HG02759 (cell line): ENCODE data around the gene ELSPBP1.
"Not testable (repeated sequence)": the region's sequence is repeated elsewhere in the genome, so short reads cannot be mapped to it uniquely, and the experiment has no call there.

Source experiments
- ATAC-seq: cut with Tn5 transposase; IDR thresholded peaks from one replicate; pipeline ENCODE4 v1.9.1; 2021; ENCODE audit warnings: mild to moderate bottlenecking, moderate library complexity; ENCODE audit not compliant: unreplicated experiment

Gene ELSPBP1

DNA sequence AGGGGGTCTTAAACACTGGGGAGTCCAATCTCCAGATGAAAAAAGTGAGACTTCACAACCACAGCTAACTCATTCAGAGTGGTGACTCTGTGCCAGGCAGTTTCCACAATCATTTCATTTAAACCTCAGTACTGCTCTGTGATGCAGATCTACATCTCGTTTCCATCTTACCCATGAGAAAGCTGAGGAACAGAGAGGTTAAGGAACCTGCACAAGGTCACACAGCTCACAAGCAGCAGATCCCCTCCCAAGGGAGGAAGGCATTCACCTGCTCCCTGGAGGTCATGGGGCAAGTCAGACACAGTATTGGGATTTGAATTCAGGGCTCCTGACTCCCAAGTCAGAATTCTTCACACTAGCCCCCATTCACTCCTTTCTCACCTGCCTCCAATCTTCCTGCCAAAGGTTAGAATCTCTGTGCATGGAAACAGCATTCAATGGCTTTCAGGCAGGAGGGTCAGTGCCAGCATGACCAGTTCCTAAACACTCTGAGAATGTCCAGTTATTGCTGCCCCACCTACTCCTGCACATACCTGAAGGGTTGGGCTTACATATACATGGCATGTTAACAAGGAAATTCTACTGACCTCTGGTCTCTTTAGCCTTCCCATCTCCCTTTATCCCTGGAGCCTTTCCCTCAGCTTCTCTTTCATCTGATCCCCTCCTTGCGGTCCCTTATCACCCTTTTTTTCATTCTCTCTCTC, 47.6 kb downstream of the ELSPBP1 start:
- ATAC-seq, result no peak

GRCh38 chr19:48043675-48044258, 49.3 kb downstream of the ELSPBP1 start, which contains the start of gene CABP5:
Gene CABP5, minus strand, starts transcription at chr19:48044079. Its CDS starts 157 bp downstream, at chr19:48043922.
- ATAC-seq, result no peak

DNA sequence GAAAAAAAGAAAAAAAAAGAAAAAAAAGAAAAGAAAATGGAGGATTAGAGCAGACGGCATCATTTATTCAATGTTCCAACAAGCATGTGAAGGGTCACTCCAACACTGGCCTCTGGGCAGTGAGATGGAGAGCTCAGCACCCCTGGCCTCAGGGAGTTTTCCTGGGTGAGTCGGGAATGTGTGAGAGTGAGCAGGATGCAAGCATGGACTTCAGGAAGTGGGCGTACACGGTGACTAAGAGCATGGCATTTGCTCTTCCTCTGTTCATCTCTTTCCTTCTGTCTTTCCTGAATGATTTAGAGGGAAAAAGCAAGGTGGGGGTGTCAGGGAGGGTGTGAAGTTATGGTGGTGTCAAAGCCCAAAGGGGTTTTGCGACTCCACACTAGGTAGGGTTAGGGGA, 50.1 kb downstream of the ELSPBP1 start:
- ATAC-seq, result no peak

- no peak for ATAC-seq
Observed at GRCh38 chr19:48051335-48052033, 57.1 kb downstream of the ELSPBP1 start.

GRCh38 chr19:48053076-48053475, 58.6 kb downstream of the ELSPBP1 start:
- ATAC-seq, result no peak

DNA sequence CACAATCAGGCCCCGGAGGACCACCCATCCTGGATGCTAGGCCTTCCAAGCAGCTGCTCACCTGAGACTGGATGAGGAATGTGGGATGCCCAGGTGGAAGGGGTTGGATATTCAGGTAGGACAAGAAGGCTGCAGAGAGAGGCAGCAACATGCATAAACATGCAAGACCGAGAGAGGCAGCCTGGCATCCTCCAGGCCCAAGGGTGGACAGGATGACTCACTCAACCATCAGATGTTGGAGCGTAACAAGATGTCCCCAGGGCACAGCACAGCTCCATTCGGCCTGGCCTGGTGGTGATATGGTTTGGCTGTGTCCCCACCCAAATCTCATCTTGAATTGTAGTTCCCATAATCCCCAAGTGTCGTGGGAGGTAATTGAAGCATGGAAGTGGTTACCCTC, 59.4 kb downstream of the ELSPBP1 start:
- no peak for ATAC-seq

GRCh38 chr19:48059331-48059730, 64.9 kb downstream of the ELSPBP1 start:
- no peak for ATAC-seq

DNA sequence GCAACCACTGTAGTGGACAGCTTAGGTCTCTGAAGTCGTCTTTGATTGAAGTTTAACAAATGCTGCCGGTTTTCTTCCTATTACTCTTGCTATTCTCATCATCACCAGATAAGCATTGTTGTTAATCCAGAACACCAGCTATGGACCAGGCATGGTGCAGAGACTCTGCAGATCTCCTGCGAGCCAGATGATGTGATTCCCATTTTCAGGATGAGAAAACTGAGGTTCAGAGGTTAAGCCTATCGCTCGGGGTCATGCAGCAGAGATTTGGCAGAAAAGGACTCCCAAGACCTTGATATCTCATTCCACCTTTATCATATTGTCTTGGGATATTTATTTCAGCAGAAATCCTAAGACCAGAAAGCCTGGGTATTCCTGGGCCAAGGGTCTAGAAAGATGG, 65.9 kb downstream of the ELSPBP1 start:
- no peak for ATAC-seq

DNA sequence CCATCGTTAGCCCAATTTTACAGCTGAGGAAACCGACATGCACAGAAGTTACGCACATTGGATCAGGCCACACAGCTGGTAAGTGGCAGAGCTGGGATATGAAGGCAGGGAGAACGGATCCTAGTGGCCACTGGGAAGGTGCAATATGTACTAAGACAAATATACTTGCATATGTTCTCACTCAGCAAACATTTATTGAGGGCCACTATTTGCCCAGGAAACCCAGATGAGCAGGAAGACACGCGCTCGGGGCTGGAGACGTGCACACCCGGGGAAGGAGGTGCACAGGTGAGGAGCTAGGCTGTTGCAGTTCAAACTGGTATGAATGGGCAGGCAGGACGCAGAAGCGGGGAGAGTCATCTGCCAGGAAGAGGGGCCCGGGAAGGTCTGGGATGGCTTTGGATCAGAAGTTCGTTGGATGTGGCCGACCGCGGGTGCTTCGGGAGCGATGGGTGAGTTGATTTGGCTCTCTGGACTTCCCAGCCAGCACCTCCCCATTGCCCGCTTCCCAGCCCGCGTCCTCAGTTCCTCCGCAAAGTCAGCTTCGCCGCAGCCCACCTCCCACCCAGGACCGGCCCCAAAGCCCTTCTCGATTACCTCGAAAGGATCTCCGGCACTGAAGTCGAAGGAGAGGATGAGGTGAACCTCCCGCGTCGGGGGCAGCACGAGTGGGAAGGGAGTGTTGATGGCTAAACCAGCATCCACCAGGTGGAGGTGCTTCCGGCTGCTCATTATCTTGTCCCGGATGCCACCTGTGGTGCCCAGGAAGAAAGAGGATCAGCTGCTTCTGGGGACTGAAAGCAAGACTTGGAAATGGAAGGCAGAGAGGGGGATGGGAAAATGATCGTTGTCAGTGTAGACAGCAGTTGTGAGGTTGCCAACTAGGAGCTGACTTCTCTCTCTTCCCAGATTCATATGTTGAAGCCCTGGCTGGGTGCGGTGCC, 67.2 kb downstream of the ELSPBP1 start:
- no peak for ATAC-seq

GRCh38 chr19:48064509-48064908, 70.1 kb downstream of the ELSPBP1 start:
- ATAC-seq, result no peak

GRCh38 chr19:48069435-48069834, 75.0 kb downstream of the ELSPBP1 start:
- no peak for ATAC-seq

- not testable (repeated sequence) for ATAC-seq
Observed at GRCh38 chr19:48070177-48070769, 75.8 kb downstream of the ELSPBP1 start.
